GM23248 (cell line): ENCODE data around the gene ZNF860. TPM values are rescaled to one million over a fixed set of nuclear protein-coding genes. Genes with fewer than 3 reads are reported as not detected.

ENCODE experiments used
- DNase-seq: peaks from one replicate; pipeline ENCODE4 v3.0.0-alpha.2; 2015
- H2AFZ ChIP-seq: fragments of 200-600 bp; sonication (generic); 2 replicates; pipeline ENCODE4 v1.6.1; 2016; ENCODE audit warnings: antibody characterized with exemption
- H3F3A ChIP-seq: fragments of 200-600 bp; sonication (generic); 2 replicates; pipeline ENCODE4 v1.6.1; 2016; ENCODE audit warnings: mild to moderate bottlenecking, antibody characterized with exemption, mixed run types; ENCODE audit not compliant: insufficient read depth
- H3K27ac ChIP-seq: fragments of 200-600 bp; sonication (generic); 2 replicates; pipeline ENCODE4 v1.5.1; 2016; ENCODE audit warnings: mild to moderate bottlenecking
- H3K27me3 ChIP-seq: fragments of 200-600 bp; sonication (generic); replicated peaks from 2 replicates; pipeline ENCODE4 v1.6.1; 2016; ENCODE audit warnings: mild to moderate bottlenecking; ENCODE audit not compliant: insufficient read depth
- H3K36me3 ChIP-seq: fragments of 200-600 bp; sonication (generic); 2 replicates; pipeline ENCODE4 v1.6.1; 2016; ENCODE audit warnings: low read depth, mild to moderate bottlenecking
- H3K4me1 ChIP-seq: fragments of 200-600 bp; sonication (generic); 2 replicates; pipeline ENCODE4 v1.6.1; 2016; ENCODE audit warnings: mild to moderate bottlenecking; ENCODE audit not compliant: insufficient read depth
- H3K4me2 ChIP-seq: fragments of 200-600 bp; sonication (generic); one replicate; pipeline ENCODE4 v1.6.1; 2016; ENCODE audit warnings: mild to moderate bottlenecking; ENCODE audit not compliant: unreplicated experiment
- H3K4me3 ChIP-seq: fragments of 200-600 bp; sonication (generic); 2 replicates; pipeline ENCODE4 v1.5.1; 2016; ENCODE audit warnings: mild to moderate bottlenecking
- H3K79me2 ChIP-seq: fragments of 200-600 bp; sonication (generic); 2 replicates; pipeline ENCODE4 v1.6.1; 2016; ENCODE audit warnings: mild to moderate bottlenecking; ENCODE audit not compliant: insufficient read depth
- H3K9ac ChIP-seq: fragments of 200-600 bp; sonication (generic); 2 replicates; pipeline ENCODE4 v1.6.1; 2016; ENCODE audit warnings: mild to moderate bottlenecking
- H3K9me2 ChIP-seq: fragments of 200-600 bp; sonication (generic); 2 replicates; pipeline ENCODE4 v1.6.1; 2016; ENCODE audit warnings: mixed run types, mild to moderate bottlenecking, moderate library complexity; ENCODE audit not compliant: insufficient read depth
- H3K9me3 ChIP-seq: fragments of 200-600 bp; sonication (generic); one replicate; pipeline ENCODE4 v1.6.1; 2017; ENCODE audit warnings: low read depth
- H4K20me1 ChIP-seq: fragments of 200-600 bp; sonication (generic); 2 replicates; pipeline ENCODE4 v1.6.0; 2016; ENCODE audit not compliant: insufficient read depth
- EZH2 ChIP-seq: fragments of 200-600 bp; sonication (generic); IDR thresholded peaks from 2 replicates; pipeline ENCODE4 v1.6.1; 2018; ENCODE audit warnings: antibody characterized with exemption, mild to moderate bottlenecking; ENCODE audit not compliant: insufficient read depth, poor library complexity, severe bottlenecking
- EZH2phosphoT487 ChIP-seq: fragments of 200-600 bp; sonication (generic); IDR thresholded peaks from 2 replicates; pipeline ENCODE4 v1.6.1; 2018; ENCODE audit warnings: antibody characterized with exemption, moderate library complexity, mild to moderate bottlenecking, low read depth; ENCODE audit not compliant: insufficient read depth
- WGBS, 2 experiments: methylation state at CpG; one replicate each; pipeline ENCODE4 v1.1.6; 2015 to 2017; ENCODE audit warnings: low lambda C conversion rate in 2 of 2, low coverage in 1 of 2; ENCODE audit errors: missing lambda C conversion rate in 2 of 2; 5-methylcytosine and 5-hydroxymethylcytosine counted together
- in situ Hi-C: fragments of 300-500 bp; cut with MboI; formaldehyde crosslinking; loops from 2 replicates; pipeline ENCODE4 v1.15.0; 2020
- polyA plus RNA-seq: library from polyadenylated mRNA; unstranded; fragments of >200 nt; fragmentation: Nextera tagmentation; extraction: Ambion mirVana; gene quantifications from 2 replicates; pipeline ENCODE4 v1.2.1, GENCODE V29; 2016
- total RNA-seq: library from RNA; depleted of rRNA; stranded (reverse); fragments of >200 nt; shearing (Covaris generic); gene quantifications from 2 replicates; pipeline ENCODE4 v1.2.3, GENCODE V29; 2014

Gene ZNF860
- total and polyA plus RNA-seq, 2 experiments from 2014 or later, result 0.08 to 0.43 TPM

DNA sequence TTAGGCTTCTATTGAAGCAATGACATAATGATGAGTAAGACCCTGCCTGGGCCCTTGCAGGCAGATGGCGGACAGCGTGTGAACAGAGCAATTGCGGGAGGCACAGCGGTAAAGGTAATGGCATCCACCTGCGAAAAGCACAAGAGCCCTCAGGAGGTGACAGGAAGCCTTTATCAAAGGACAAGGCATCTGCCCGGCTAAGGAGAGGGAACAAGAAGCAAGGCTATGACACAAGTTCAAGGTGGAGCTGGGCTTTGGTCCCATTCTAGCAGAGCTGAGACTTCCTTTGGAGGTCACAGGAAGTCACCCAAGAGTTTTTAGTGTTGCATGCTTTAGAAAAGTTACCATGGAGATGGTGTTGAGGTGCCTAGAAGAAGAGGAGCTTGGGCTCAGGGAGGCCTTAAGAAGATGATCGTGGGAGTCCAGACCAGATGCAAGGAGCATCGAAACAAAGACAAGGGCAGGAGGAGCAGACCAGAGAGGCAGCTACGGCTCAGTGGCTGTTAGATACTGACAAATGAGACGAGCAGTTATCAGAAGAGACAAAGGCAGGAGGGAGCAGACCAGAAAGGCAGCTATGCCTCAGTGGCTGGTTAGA is 35.0 kb upstream of the ZNF860 start:
- Histone ChIP-seq H3K79me2 (no peaks in the 10 kb centered on the region), H3K4me3 (no peak overlapping the region), H3K4me1 (peaks cover 7% of the 10 kb centered on the region), H3K27me3 (no peaks in the 10 kb centered on the region), H3K27ac (no peak overlapping the region), H3K9me2 (no peaks in the 10 kb centered on the region), H3K9ac (no peak overlapping the region), H4K20me1 (no peaks in the 10 kb centered on the region), H3K9me3 (no peaks in the 10 kb centered on the region), H3K4me2 (no peak overlapping the region), H2AFZ (no peak overlapping the region), H3F3A (no peaks in the 10 kb centered on the region), H3K36me3 (no peaks in the 10 kb centered on the region)
- TF ChIP-seq EZH2phosphoT487, result no peak
- TF ChIP-seq EZH2, result no peak
- WGBS, 2 experiments, result 76 to 78% methylated on average over 10 of the region's 10 CpGs
- DNase-seq, result no peak
- in situ Hi-C loops, result no loop called here

- H3K4me1 ChIP-seq, result peaks cover 7% of the 10 kb centered on the region
- WGBS, 2 experiments, result 78 to 85% methylated on average over 4 of the region's 4 CpGs
Measured at GRCh38 chr3:31947162-31947561, 34.4 kb upstream of the ZNF860 start.

GRCh38 chr3:31947671-31948091 is 33.9 kb upstream of the ZNF860 start:
- TF ChIP-seq EZH2phosphoT487, result no peak
- TF ChIP-seq EZH2, result no peak
- no peak overlapping the region for H2AFZ ChIP-seq
- no peaks in the 10 kb centered on the region for H4K20me1 ChIP-seq
- in situ Hi-C loops, result no loop called here
- H3K4me3 ChIP-seq, result no peak overlapping the region
- no peaks in the 10 kb centered on the region for H3F3A ChIP-seq
- no peak overlapping the region for H3K27ac ChIP-seq
- no peaks in the 10 kb centered on the region for H3K36me3 ChIP-seq
- no peaks in the 10 kb centered on the region for H3K9me3 ChIP-seq
- no peaks in the 10 kb centered on the region for H3K27me3 ChIP-seq
- 82% methylated on average over 6 of the region's 6 CpGs for WGBS, 2 experiments
- peaks cover 7% of the 10 kb centered on the region for H3K4me1 ChIP-seq
- no peaks in the 10 kb centered on the region for H3K79me2 ChIP-seq
- H3K9me2 ChIP-seq, result no peaks in the 10 kb centered on the region
- H3K4me2 ChIP-seq, result no peak overlapping the region
- H3K9ac ChIP-seq, result no peak overlapping the region
- DNase-seq, result no peak

More at GRCh38 chr3:31947162-31947561, 34.4 kb upstream of the ZNF860 start:
- H3K9ac ChIP-seq, result no peak overlapping the region
- H2AFZ ChIP-seq, result no peak overlapping the region
- no peaks in the 10 kb centered on the region for H3K9me3 ChIP-seq
- H3F3A ChIP-seq, result no peaks in the 10 kb centered on the region
- H3K4me3 ChIP-seq, result no peak overlapping the region
- H4K20me1 ChIP-seq, result no peaks in the 10 kb centered on the region
- TF ChIP-seq EZH2phosphoT487 (no peak), EZH2 (no peak)
- no peaks in the 10 kb centered on the region for H3K36me3 ChIP-seq
- no peaks in the 10 kb centered on the region for H3K9me2 ChIP-seq
- H3K4me2 ChIP-seq, result no peak overlapping the region
- in situ Hi-C loops, result no loop called here
- no peak overlapping the region for H3K27ac ChIP-seq
- H3K27me3 ChIP-seq, result no peaks in the 10 kb centered on the region
- H3K79me2 ChIP-seq, result no peaks in the 10 kb centered on the region
- DNase-seq, result no peak

- Histone ChIP-seq H3K9me3 (no peaks in the 10 kb centered on the region), H3K4me1 (peaks cover 7% of the 10 kb centered on the region), H3K27me3 (no peaks in the 10 kb centered on the region), H4K20me1 (no peaks in the 10 kb centered on the region), H3K36me3 (no peaks in the 10 kb centered on the region), H3K4me2 (no peak overlapping the region), H3K79me2 (no peaks in the 10 kb centered on the region), H3K9ac (no peak overlapping the region), H3K27ac (no peak overlapping the region), H2AFZ (no peak overlapping the region), H3F3A (no peaks in the 10 kb centered on the region), H3K9me2 (no peaks in the 10 kb centered on the region), H3K4me3 (no peak overlapping the region)
- 66 to 68% methylated on average over 6 of the region's 6 CpGs for WGBS, 2 experiments
- DNase-seq, result no peak
- in situ Hi-C loops, result no loop called here
- no peak for TF ChIP-seq EZH2phosphoT487
- TF ChIP-seq EZH2, result no peak
Measured at GRCh38 chr3:31948280-31948679, 33.3 kb upstream of the ZNF860 start.
